DND-41 (cell line): ENCODE results near the gene RIMKLB.

Experiments used
- ATAC-seq: fragments of 200-7000 bp; cut with Tn5 transposase; 3 replicates; pipeline ENCODE4 v1.9.1; 2021; ENCODE audit warnings: low read depth; ENCODE audit not compliant: insufficient read depth
- DNase-seq: peaks from one replicate; pipeline ENCODE4 v3.0.0-alpha.2; 2020
- H2AFZ ChIP-seq: 2 replicates; pipeline ENCODE4 v1.6.0; 2012; ENCODE audit warnings: low read depth, low read length
- H3K27ac ChIP-seq: 2 replicates; pipeline ENCODE4 v1.5.1; 2012; ENCODE audit warnings: low read length, inconsistent platforms
- H3K27me3 ChIP-seq: fragments of 200-600 bp; sonication (generic); 2 replicates; pipeline ENCODE4 v1.6.0; 2012; ENCODE audit warnings: low read length, mild to moderate bottlenecking, inconsistent platforms; ENCODE audit not compliant: insufficient read depth, poor library complexity
- H3K36me3 ChIP-seq: 2 replicates; pipeline ENCODE4 v1.5.1; 2012; ENCODE audit warnings: low read length, inconsistent platforms; ENCODE audit not compliant: insufficient read depth
- H3K4me1 ChIP-seq: 2 replicates; pipeline ENCODE4 v1.5.1; 2012; ENCODE audit warnings: mild to moderate bottlenecking, low read length; ENCODE audit not compliant: insufficient read depth
- H3K4me2 ChIP-seq: 2 replicates; pipeline ENCODE4 v1.6.0; 2012; ENCODE audit warnings: mild to moderate bottlenecking, moderate library complexity, low read length, inconsistent platforms; ENCODE audit not compliant: insufficient read depth
- H3K4me3 ChIP-seq, 2 experiments: fragments of 200-600 bp in 1 of 2; shearing (Covaris generic) in 1 of 2; 2 replicates each; pipeline ENCODE4 v1.5.1; 2012 to 2016; ENCODE audit warnings: inconsistent platforms in 2 of 2, low read length in 2 of 2, mild to moderate bottlenecking in 2 of 2, low read depth in 1 of 2, moderate library complexity in 1 of 2
- H3K79me2 ChIP-seq: 2 replicates; pipeline ENCODE4 v1.6.0; 2012; ENCODE audit warnings: low read length, inconsistent platforms; ENCODE audit not compliant: insufficient read depth
- H3K9ac ChIP-seq: 2 replicates; pipeline ENCODE4 v1.6.0; 2012; ENCODE audit warnings: low read depth, mild to moderate bottlenecking, inconsistent platforms, low read length, moderate library complexity
- H3K9me3 ChIP-seq: 2 replicates; pipeline ENCODE4 v1.5.1; 2012; ENCODE audit warnings: low read length, moderate library complexity, mild to moderate bottlenecking, inconsistent platforms; ENCODE audit not compliant: insufficient read depth, severe bottlenecking
- H4K20me1 ChIP-seq: 2 replicates; pipeline ENCODE4 v1.6.0; 2012; ENCODE audit warnings: low read length; ENCODE audit not compliant: insufficient read depth
- EZH2 ChIP-seq: IDR thresholded peaks from 3 replicates; pipeline ENCODE4 v1.6.1; 2012; ENCODE audit warnings: borderline replicate concordance, low read depth, mild to moderate bottlenecking, moderate library complexity, low read length, inconsistent platforms; ENCODE audit not compliant: severe bottlenecking
- TF ChIP-seq, protein P1 (sequence below): IDR thresholded peaks from 2 replicates; pipeline ENCODE4 v1.5.1; 2012; ENCODE audit warnings: borderline replicate concordance, low read length, moderate library complexity, mild to moderate bottlenecking; ENCODE audit not compliant: poor library complexity, severe bottlenecking; ENCODE audit errors: extremely low read depth

The RIMKLB gene

DNA sequence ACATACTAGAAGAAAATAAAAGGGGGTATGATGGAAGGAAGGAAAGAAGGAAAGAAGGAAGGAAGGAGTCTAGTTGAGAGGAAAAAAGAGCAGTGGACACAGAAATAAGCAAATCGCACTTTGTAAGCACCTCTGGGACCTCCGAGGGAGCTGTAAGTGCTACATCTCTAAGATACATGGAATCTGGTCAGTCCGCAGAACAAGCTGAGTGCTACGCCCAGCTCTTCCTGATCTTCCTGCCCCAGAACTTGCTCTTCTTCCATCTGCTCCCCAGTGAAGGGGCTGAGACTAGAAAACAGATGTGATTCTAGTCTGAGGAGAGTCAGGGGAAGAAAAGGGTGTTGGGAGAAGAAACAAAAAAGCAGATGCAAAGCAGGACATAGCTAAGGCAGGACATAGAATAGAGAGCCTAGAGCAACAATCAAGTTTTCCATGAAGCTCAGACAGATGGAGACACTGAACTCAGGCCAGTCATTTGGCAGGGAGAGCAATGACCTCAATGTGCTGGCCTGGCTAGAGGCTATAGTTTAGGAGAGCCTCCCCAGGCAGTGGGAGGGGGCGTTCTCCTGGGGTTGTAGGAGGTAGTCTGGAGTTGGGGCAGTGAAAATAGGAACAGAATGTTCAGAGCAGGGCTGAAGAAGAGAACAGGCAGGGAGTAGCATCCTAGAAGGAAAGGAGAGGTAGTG is 33.4 kb upstream of the RIMKLB start:
- H3K36me3 ChIP-seq = no peaks in the 10 kb centered on the region
- no peaks in the 10 kb centered on the region for H4K20me1 ChIP-seq
- TF ChIP-seq EZH2 = no peak
- TF ChIP-seq, protein P1, sequence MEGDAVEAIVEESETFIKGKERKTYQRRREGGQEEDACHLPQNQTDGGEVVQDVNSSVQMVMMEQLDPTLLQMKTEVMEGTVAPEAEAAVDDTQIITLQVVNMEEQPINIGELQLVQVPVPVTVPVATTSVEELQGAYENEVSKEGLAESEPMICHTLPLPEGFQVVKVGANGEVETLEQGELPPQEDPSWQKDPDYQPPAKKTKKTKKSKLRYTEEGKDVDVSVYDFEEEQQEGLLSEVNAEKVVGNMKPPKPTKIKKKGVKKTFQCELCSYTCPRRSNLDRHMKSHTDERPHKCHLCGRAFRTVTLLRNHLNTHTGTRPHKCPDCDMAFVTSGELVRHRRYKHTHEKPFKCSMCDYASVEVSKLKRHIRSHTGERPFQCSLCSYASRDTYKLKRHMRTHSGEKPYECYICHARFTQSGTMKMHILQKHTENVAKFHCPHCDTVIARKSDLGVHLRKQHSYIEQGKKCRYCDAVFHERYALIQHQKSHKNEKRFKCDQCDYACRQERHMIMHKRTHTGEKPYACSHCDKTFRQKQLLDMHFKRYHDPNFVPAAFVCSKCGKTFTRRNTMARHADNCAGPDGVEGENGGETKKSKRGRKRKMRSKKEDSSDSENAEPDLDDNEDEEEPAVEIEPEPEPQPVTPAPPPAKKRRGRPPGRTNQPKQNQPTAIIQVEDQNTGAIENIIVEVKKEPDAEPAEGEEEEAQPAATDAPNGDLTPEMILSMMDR = no peak
- H3K9me3 ChIP-seq = no peaks in the 10 kb centered on the region
- no peaks in the 10 kb centered on the region for H3K79me2 ChIP-seq
- ATAC-seq (no peak), DNase-seq (no peak)
- no peak overlapping the region for H3K4me3 ChIP-seq
- H3K9ac ChIP-seq = no peak overlapping the region
- no peaks in the 10 kb centered on the region for H3K4me1 ChIP-seq
- no peak overlapping the region for H2AFZ ChIP-seq
- no peak overlapping the region for H3K4me2 ChIP-seq
- no peak overlapping the region for H3K27ac ChIP-seq
- peaks cover 20% of the 10 kb centered on the region for H3K27me3 ChIP-seq

- Histone ChIP-seq H3K4me2 (no peak overlapping the region), H2AFZ (no peak overlapping the region), H3K4me3 (no peak overlapping the region), H4K20me1 (no peaks in the 10 kb centered on the region), H3K27me3 (peaks cover 20% of the 10 kb centered on the region), H3K4me1 (no peaks in the 10 kb centered on the region), H3K27ac (no peak overlapping the region), H3K36me3 (no peaks in the 10 kb centered on the region), H3K9me3 (no peaks in the 10 kb centered on the region), H3K79me2 (no peaks in the 10 kb centered on the region), H3K9ac (no peak overlapping the region)
- TF ChIP-seq EZH2 = no peak
- TF ChIP-seq, protein P1 = no peak
- DNase-seq (no peak), ATAC-seq (no peak)
Measured at GRCh38 chr12:8665759-8666158, 32.0 kb upstream of the RIMKLB start.

- no peak for TF ChIP-seq EZH2
- TF ChIP-seq, protein P1 = no peak
- H4K20me1 ChIP-seq = no peaks in the 10 kb centered on the region
- no peaks in the 10 kb centered on the region for H3K79me2 ChIP-seq
- H3K4me3 ChIP-seq = no peak overlapping the region
- H3K9ac ChIP-seq = no peak overlapping the region
- H3K4me1 ChIP-seq = no peaks in the 10 kb centered on the region
- no peak overlapping the region for H2AFZ ChIP-seq
- no peak overlapping the region for H3K27ac ChIP-seq
- no peak overlapping the region for H3K4me2 ChIP-seq
- H3K36me3 ChIP-seq = no peaks in the 10 kb centered on the region
- no peaks in the 10 kb centered on the region for H3K9me3 ChIP-seq
- H3K27me3 ChIP-seq = peaks cover 16% of the 10 kb centered on the region
- ATAC-seq (no peak), DNase-seq (no peak)
Measured at GRCh38 chr12:8667270-8667669, 30.5 kb upstream of the RIMKLB start.
